SIG-M5 treated with dmso at 0.1 percent for 504 hours (cell line): ENCODE data around the gene CDA.

Experiments used
- DNase-seq: peaks from one replicate; lab custom pipeline; 2025; ENCODE audit not compliant: unreplicated experiment; lab: John Stamatoyannopoulos, UW

CDA gene

DNA sequence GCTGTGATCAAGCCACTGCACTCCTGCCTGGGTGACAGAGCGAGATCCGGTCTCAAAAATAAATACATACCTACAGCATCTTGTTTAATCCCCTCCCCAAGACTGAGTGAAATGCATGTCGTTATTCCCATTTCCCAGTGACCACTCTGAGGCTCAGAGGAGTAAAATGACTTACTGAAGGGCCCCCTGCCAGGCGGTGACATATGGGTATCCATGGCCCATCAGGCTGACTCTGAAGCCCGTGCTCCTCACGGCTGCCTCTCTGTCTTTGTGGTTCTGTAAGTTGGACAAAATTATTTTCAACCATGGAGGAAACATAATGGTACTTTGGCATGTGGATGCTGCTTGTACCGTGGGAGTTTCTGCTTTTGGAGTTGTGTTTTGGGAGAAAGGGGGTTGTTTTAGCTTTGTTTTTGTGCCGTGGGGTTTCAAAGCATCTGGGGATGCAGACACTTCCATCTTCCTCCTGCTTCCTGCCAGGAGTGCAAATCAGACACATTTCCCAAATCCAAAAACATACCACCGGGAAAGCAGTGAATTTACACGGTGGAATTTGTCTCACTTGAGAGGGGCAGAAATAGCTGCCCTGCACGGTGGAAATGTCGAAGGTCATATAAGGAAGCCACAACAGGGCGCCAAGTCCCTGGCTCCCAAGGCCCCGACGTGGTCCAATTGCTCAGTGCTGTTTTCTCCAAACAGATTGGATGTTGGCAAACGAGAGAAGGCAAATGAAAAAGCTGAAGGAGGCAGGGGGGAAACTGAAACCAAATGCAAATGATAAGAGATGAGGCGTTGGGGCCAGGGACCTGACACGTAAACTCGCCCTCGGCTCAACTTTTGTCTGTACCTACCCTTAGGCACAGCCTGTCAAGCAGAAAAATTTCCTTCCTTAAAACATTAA lies 27.3 kb downstream of the CDA start:
- no peak for DNase-seq

DNA sequence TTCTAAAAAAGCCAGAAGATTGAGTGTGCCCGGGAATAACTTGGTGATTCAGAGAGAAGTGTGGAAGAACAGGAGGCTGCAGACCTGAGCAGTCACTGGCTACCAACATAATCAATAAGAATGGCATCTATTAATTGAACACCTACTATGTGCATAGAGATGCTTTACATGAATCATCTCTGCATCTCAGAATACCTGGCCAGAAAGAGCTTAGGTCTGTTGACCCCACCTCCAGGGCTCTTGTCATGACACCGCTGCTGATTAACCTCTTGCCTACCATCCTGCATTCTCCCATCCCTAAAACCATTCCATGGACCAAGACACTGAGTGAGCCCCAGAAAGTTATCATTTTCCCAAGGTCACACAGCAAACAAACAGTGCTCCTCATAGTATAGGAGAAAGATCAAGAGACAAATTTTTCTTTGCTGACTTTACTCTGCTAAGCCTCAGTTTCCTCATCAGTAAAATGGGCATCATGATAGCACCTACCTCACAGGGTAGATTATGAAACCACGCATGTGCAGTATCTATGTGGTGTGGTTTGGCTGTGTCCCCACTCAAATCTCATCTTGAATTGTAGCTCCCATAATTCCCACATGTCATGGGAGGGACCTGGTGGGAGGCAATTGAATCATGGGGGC lies 28.1 kb downstream of the CDA start:
- no peak for DNase-seq

DNA sequence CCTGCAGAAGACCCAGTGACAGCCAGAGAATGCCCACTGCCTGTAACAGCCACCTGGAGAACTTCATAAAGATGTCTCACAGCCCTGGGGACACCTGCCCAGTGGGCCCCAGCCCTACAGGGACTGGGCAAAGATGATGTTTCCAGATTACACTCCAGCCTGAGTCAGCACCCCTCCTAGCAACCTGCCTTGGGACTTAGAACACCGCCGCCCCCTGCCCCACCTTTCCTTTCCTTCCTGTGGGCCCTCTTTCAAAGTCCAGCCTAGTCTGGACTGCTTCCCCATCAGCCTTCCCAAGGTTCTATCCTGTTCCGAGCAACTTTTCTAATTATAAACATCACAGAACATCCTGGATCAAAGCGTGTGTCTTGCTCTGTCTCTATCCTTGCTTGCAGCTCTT lies 29.7 kb downstream of the CDA start:
- no peak for DNase-seq

DNA sequence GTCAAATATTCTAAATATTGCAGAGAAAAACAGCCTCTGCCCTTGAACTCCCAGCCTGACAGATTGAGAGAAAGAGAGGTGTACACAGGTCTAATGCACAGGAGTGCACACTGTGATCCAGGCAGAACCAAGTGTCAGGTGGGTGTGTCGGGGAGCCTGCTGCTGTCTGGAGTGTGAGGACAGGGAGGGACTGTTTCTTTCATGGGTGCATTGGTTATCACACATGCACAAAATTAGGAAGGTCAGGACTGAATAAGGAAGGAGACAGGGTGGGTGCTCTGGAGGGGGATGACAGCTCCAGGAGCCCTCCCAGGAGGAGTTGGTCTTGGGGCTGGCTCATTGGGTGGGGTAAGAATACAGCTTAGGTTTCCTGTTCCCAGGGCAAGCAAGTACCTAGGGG lies 31.1 kb downstream of the CDA start:
- DNase-seq, result no peak

DNA sequence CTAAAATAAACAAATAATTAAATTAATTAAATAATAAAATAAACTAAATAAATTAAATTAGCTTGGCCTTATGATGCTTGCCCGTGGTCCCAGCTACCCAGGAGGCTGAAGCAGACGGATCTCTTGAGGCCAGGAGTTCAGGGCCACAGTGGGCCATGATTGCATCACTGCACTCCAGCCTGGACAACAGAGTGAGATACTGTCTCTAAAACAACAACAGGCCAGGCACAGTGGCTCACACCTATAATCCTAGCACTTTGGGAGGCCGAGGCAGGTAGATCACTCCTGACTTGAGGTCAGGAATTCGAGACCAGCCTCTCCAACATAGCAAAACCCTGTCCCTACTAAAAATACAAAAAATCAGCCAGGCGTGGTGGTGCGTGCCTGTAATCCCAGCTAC lies 32.1 kb downstream of the CDA start:
- no peak for DNase-seq

DNA sequence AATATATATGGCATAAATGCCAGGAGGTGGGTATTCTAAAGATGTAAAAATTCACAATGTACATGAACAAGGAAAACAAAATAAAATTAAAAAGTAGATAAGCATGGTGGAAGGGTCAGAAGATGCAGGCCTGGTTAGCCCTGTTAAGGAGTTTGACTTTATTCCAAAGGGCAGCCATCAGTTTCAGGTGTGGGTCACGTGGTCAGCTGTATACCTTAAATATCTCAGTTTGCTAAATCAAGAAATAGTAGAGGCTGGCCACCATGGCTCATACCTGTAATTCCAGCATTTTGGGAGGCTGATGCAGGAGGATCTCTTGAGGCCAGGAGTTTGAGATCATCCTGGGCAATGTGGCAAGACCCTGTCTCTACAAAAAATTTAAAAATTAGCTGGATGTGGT lies 35.8 kb downstream of the CDA start:
- DNase-seq, result no peak

DNA sequence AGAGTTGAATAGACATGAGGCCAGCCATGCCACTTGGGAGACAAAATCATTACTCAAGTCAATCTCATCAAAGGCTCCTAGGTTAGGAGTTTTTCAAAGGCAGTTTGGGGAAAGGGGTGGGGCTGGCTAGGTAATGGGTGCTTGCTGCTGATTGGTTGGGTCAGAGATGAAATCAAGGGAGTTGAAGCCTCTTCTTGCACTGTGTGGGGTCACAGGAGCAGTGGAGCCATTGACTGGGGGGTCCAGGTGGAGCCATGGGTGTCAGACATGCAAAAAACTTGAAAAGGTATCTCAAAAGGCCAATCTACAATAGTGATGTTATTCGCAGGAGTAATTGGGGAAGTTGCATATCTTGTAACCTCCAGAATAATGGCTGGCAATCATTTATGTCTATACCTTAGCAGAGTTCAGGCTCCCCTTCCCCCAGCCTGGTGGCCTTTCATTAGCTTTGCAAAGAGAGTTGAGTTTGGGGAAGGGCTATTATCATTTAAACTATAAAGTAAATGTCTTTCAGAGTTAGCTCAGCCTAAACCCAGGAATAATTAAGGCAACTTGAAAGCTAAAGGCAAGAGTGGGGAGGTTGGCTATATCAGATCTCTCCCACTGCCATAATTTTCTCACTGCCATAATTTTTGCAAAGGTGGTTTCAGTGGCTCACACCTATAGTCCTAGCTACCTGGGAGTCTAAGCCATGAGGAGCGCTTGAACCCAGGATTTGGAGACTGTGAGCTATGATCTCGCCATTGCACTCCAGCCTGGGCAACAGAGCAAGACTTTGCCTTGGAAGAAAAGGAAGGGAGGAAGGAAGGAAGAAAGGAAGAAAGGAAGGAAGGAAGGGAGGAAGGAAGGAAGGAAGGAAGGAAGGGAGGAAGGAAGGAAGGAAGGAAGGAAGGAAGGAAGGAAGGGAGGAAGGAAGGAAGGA lies 36.5 kb downstream of the CDA start:
- no peak for DNase-seq

DNA sequence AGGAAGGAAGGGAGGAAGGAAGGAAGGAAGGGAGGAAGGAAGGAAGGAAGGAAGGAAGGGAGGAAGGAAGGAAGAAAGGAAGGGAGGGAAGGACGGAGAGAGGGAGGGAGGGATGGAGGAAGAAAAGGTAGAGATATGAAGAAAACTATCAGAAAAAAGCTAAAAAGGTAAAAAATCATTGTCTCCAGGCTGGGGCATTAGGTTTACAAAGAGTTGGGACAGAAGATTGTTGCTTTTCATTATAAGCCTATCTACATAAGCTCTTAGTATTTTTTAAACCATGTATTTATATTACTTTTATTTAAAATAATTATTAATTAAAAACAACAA lies 37.2 kb downstream of the CDA start:
- DNase-seq, result no peak

DNA sequence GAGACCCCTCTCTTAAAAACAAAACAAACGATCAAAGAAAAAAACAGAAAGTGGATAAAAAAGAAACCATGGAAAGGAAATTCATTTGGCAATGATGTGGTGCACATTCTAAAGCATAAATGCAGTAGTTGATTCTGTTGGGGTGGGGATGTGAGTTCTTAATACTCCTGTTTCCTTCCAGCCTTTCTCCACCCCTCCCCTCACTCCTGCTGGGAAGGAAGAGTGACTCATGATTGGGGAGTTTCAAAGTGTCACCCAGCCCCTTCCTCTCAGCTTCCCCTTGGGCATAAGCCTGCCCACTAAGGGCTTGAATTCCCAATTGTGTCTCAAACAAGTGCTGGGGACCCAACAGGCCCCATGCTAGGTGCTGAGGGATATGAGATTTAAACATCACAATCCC lies 37.6 kb downstream of the CDA start:
- no peak for DNase-seq

DNA sequence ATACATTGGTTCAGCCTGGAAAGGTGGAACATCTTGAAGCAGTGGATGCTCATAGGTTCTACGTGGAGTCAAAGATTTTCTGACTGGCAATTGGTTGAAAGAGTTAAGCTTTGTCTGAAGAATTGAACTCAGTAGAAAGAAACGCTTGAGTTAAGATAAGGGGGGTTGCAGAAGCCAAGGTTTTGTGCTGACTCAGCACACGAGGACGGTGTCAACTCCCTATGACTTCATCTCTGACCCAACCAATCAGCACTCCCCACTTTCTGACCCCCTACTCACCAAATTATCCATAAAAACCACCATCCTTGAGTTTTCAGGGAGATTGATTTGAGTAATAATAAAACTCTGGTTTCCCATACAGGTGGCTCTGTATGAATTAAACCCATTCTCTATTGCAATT lies 41.8 kb downstream of the CDA start:
- DNase-seq, result no peak

DNA sequence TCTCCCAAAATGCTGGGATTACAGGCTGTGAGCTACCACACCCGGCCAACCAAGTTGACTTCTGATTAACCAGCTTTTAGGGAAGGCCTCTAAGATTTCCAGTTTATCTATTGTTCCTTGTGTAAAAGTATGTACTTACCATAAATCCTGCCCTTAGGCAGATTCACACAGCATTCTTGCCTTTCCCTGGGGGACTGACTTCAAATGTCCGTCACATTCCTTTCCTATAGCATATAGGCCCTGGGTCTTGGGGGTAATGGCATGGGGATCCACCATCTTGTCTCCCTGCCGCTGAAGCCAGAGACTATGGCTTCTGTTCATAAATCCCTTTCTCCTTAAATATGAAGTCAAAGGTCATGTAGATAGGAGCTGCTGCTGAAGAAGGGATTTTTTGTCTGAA lies 43.5 kb downstream of the CDA start:
- no peak for DNase-seq

DNA sequence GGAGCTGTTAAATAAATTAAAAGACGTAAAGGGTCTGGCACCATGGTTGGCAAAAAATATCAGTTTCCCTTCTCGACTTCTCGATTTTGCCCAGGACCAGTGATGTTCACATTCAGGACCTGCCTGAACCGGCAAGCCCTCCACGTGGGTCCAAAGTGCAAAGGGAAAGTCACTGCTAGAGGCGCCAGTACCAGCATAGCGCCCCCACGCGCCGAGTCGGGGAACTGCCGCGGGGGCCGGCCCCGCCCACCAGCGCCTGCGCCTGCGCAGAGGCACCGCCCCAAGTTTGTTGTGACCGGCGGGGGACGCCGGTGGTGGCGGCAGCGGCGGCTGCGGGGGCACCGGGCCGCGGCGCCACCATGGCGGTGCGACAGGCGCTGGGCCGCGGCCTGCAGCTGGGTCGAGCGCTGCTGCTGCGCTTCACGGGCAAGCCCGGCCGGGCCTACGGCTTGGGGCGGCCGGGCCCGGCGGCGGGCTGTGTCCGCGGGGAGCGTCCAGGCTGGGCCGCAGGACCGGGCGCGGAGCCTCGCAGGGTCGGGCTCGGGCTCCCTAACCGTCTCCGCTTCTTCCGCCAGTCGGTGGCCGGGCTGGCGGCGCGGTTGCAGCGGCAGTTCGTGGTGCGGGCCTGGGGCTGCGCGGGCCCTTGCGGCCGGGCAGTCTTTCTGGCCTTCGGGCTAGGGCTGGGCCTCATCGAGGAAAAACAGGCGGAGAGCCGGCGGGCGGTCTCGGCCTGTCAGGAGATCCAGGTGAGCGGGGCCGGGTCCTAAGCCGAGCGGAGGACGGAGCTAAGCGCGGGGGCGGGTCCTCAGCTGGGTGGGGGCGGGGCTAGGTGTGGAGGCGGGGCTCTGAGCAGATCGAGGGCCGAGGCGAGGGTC lies 44.5 kb downstream of the CDA start, which contains the start of gene PINK1:
TSS of gene PINK1 (plus strand) at position 269 of the 875 bp plus-strand sequence. CDS start at position 360, 91 bp downstream.
- peak; percentile 56 for DNase-seq

DNA sequence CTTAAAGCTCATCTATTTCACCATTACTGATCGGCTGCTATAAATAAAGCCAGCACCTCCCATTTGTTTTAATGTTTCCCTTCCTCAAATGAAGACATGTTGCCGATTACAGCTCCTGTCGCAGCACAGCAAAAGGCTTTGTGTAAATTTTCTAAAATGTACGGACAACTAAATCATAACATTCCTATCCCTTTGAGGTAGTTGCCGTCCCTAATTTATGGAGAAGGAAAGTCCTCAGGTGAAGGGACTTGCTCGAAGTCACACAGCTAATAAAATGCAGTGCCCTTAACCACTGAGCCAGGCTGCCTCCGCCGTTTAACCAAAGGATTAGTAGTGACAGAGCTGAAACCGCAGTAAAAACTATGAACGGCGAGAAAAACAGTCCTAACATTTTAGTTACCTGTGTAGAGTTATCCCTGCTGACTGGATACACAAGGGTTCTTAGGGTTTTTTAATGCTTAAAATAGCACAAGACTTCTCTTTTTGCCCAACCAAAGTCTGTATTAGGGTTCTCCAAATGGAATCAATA lies 45.2 kb downstream of the CDA start:
- DNase-seq, result no peak

DNA sequence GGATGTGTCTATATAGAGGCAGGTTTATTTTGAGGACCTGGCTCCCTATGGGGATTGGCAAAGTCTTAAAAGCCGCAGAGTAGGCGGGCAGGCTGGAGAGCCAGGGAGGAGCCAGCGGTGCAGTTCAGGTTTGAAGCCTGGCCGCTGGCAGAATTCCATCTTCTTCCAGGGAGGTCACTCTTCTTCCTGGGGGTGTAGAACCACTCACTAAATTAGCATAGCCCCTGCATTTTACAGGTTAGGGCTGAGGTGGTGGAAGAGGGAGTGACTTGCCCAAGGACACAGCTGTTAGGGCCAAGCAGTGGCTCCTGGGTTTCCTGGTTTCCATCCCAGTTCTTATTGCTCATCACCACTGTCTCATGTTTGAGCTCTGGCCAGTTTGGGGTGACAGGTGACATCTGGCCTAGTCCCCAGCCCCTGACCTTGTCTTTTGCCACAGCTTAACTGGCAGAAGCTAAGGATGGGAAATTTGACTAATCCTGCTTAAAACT lies 45.7 kb downstream of the CDA start:
- DNase-seq, result peak; percentile 16

DNA sequence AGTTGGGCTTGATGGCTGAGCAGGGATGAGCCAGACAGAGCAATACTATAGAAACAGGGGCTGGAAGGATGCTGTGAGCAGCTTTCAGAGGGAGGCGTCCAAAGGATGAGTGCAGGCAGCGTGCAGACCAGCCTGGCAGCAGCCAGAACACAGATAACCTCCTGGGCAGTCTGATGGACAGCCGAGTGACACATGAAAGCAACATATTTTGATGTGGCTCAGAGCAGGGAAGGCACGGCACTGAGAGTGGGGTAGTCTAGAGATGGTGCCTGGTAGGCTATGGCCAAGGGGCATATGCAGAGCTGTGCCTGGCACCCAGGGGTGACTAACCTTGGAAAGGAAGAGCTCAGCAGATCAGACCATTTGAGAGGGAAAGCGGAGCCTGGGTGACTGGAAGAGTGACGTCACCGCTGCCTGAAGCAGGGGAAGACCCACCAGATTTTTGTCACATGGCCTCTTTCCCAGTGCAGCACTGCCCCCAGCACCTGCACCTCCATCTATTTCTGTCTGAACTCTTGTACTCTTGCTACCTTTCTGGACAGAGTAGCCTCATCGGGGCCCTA lies 48.0 kb downstream of the CDA start:
- no peak for DNase-seq

DNA sequence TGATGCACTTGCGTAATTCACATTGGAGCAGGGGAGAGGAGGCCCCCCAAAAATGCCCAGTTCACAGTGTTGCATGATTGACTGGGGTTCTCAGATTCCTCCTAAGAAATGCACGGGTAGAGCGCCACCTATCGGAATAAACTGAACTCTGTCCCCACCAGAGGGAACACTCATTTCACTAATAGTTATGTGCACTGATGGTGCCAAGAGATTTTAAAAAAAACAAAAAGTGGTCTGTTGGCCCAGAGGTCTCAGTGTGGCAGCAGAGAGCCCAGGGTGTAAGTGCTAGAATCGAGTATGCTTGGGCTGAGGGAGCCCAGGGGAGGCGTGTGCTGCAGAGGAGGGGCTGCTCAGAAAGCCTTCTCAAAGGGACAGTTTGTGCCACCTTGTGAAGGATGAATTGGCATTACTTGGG lies 51.3 kb downstream of the CDA start:
- DNase-seq, result peak; percentile 62

DNA sequence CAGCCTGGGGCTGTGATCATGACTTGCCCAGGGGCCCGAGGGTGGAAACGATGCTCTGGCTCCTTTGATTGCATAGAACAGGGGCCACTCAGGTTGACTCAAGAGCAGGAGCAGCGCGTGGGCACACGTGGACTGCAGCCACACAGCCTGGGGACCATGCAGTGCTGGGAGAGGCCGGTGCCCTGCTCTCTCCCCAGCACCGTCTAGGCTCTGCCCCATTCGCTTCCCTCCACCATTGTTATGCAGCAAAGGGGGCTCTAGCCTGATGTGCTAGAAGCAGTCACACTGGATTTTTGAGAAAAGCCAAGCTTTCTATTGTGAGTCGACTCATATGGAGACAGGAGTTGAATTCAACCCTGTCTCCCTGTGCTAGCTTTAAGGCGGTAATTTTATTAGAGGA lies 53.1 kb downstream of the CDA start:
- DNase-seq, result no peak

DNA sequence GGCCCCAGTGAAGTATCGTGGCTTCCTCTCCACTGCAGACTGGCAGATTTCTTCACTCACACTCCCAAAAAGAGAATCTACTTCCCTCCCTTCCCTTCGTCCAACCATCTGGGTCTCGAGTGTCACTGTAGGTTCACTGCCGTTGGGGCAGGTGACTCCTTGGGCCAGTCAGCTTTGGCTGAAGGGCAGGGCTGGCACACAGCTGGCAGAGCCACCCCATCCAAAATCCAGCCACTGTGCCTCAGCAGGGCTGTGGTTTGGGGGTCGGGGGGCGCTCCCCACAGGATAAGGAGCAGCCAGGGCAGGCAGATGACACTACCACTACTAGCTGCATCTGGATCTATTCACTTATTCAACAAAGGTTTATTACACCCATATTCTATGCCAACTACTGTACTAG lies 54.2 kb downstream of the CDA start:
- DNase-seq, result no peak

DNA sequence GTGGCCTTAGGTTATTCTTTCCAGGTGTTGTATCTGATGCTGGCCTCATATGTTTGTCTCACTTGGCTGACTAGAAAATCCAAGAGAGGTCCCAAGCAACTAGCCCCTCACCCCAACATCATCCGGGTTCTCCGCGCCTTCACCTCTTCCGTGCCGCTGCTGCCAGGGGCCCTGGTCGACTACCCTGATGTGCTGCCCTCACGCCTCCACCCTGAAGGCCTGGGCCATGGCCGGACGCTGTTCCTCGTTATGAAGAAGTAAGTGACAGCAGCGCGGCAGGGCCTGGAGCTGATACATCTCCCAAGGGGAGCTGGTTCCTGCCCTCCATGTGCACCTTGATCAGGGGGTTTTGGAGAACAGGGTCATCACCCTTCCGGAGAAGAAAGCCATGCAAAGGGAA lies 55.5 kb downstream of the CDA start:
- DNase-seq, result no peak

DNA sequence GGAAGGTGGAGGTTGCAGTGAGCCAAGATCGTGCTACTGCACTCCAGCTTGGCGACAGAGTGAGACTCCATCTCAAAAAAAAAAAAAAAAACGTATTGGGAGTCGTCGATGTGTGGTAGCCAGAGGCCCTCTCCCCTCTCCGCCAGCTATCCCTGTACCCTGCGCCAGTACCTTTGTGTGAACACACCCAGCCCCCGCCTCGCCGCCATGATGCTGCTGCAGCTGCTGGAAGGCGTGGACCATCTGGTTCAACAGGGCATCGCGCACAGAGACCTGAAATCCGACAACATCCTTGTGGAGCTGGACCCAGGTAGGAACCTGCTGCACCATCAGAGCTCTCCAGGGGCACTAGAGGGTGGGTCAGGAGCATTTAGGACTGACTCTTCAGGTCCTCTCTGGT lies 56.5 kb downstream of the CDA start:
- no peak for DNase-seq
